Activated gamma-delta T cell (primary cell): ENCODE results near the gene FAM13B.
"Not testable (repeated sequence)": the region's sequence is repeated elsewhere in the genome, so short reads cannot be mapped to it uniquely, and the experiment has no call there.

Experiments
- DNase-seq: peaks from one replicate; lab custom pipeline; 2025; lab: John Stamatoyannopoulos, UW
- total RNA-seq, 2 donors: gene quantifications; one replicate each; lab custom pipeline; 2026; lab: John Stamatoyannopoulos, UW

FAM13B gene
- 153 reads per million in 2 donors for total RNA-seq

- peak; percentile 74 for DNase-seq
These were observed at the start of gene FAM13B for GRCh38 chr5:138032572-138033385. FAM13B (minus strand) TSS chr5:138033079; CDS start chr5:138019111, 13,968 bp downstream.

DNA sequence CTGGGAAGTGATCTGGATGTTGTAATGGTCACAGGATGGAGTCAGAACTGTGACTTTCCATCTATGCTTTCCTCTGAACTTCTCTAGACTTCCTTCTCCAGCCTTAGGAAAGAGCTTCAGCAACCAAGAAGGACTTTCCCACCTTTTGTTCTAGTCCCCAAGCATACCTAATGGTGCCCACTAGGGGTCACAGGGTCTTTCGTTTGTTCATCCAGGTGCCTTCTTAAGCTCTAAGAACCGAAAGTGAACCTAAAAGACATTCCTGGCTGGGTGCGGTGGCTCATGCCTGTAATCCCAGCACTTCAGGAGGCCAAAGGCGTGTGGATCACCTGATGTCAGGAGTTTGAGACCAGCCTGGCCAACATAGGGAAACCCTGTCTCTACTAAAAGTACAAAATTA is 49.2 kb upstream of the FAM13B start:
- no peak for DNase-seq

DNA sequence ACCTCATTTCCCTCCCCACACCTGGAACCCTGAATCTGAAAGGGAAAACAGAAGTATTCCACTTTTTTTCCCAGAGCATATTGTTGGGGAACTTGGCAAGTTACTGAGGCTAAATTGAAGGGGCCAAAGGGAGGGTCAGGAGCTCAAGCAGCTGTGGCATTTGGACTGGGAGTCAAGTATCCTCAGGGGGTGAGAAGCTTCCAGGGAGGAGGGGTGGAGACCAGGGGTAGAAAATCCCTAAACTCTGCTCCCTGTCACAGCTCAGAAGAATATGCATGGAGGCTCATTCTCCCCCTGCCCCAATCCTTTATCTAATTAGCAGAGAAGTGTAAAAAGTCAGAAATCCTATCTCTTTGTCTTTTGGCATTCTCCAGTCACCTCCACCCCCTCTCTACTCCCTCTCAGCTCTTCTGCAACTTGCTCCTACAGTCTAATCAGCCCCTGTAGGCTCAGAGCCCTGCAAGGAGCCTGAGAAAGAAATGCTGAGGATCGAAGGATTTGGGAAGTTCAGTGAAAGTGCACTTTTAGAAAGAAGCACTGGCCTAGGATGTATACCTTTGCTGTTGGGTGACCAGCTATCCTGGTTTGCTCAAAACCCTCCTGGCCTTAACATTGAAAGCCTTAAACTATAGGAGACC is 45.2 kb upstream of the FAM13B start:
- DNase-seq, result no peak

GRCh38 chr5:138077064-138077696 is 44.3 kb upstream of the FAM13B start:
- no peak for DNase-seq

DNA sequence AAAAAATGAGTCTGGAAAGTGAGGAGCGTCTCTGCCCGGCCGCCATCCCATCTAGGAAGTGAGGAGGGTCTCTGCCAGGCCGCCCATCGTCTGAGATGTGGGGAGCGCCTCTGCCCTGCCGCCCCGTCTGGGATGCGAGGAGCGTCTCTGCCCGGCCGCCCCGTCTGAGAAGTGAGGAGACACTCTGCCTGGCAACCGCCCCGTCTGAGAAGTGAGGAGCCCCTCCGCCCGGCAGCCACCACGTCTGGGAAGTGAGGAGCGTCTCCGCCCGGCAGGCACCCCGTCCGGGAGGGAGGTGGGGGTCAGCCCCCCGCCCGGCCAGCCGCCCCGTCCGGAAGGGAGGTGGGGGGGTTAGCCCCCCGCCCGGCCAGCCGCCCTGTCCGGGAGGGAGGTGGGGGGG is 37.1 kb upstream of the FAM13B start:
- not testable (repeated sequence) for DNase-seq

DNA sequence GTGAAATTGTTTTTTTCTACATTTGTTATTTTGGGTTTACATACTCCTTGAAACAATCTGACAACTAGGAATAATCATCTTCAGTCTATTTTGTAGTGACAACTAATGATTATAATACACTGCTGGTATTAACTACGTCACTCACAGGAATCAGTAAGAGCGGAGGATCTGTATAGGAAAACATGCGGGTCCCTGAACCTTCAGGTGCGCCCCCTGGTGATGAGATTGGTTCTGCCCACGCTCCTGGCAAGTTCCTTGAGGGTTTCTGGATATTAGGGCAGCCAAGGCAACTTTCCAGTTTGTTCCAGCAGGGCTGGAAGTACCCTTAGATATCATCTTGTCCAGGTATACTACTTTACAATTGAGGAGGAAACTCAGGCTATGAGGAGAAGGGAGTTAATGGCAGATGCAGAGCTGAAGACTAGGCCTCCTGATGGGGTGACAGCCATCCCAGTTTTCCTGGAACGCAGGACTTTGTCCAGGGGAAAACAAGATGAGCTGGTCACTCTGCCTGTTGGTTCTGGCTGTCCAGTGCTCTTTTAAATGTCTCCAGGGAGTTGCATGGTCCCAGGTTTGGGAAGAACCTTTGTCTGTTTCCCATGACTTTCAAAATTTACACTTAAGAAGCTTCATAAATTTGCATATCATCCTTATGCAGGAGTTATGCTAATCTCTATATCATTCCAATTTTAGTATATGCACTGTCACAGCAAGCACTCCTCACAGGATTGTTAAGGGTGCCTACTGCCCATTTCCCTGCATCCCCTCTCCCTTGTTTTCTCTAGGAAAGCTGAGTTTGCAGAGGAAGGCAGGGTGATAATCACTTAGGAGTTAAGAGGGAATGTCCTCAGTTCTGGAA is 36.1 kb upstream of the FAM13B start:
- DNase-seq, result no peak

DNA sequence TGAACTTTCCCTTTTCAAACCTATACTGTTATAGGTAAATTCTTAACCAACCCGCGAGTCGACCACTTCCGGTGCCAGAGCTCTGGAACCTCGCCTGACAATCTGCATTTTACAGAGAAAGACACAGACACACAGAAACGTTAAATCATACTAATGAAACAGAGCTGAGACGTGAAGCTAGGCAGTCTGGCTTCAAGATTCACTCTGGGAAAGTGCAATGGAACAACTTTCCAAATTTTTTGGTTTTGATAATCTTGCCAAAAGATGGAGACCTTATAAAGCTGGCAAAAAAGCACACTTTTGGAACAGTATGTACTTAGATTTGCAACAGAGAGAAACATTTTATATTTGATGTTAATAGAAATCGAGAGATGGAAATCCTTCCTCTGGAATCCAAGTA is 35.1 kb upstream of the FAM13B start:
- no peak for DNase-seq

DNA sequence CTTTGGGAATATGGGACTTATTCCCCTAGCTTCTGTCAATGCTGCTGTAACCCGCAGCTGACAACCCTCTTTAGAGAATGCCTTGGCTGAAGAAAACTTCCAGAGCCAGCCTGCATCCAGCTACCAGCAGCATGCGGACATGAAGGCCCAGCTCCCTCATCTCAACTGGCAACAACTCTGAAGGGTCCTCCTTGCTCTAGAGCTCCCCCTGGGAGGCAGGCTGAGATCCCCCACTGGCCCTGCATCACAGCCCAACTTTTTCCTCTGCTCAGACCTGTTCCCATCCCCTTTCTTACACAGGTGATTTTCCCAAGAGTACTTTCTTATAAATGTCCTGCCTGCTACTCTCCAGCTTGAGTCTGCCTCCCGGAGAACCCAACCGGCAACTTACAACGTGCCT is 32.2 kb upstream of the FAM13B start:
- no peak for DNase-seq

DNA sequence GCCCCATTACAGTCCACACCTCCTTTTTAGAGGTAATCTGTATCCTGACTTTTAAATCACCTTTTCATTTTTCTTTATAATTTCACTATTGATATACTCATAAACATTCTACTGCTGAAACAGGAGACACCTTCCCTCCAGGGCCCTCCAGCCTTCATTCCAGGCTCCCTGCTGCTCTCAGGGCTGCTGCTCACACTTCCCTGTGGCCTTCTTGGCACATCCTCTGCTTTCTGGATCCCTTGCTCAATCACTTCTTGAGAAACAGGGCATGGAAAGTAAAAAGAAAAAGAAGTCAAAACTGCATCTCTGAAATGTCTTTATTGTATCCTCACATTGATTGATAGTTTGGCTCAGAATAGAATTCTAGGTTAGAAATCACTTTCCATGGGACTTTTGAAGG is 31.6 kb upstream of the FAM13B start:
- DNase-seq, result no peak

DNA sequence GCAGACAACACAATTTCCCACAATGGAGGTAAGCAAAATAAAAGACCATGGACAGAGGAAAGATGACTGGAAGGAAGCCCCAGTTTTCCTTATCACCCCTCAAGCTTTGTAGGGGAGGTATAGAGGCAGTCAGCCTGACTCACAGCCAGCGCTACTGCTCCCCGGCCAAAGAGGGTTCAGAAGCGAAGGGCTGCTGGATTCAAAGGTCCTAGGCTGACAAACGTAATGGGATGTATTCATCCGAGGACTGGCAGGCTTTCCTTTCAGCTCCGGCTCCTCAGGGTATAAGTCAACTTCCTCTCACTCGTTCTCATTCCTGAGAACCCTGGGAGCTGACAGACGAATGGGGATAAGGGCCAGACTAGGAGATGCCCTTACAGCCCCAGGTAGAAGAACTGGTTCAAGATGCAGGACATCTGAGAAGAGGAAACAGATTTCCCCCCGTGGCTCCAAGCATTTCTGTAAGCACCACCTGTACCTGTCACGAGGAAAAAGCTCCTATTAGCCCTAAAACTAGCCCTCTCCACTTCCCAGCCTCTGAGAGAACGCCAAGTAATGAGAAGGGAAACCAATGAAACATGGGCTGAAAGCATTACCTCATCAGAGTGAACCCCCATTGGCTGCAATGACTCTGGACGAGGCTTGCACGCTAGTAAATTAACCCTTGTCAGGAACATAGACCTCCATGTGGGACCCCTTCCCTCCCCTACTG is 22.1 kb upstream of the FAM13B start:
- DNase-seq, result no peak

GRCh38 chr5:138054206-138054605 is 21.3 kb upstream of the FAM13B start:
- no peak for DNase-seq

- DNase-seq, result no peak
These were observed 20.7 kb upstream of the FAM13B start for GRCh38 chr5:138053554-138053953.

- DNase-seq, result not testable (repeated sequence)
These were observed 19.8 kb upstream of the FAM13B start for GRCh38 chr5:138052718-138053117.

DNA sequence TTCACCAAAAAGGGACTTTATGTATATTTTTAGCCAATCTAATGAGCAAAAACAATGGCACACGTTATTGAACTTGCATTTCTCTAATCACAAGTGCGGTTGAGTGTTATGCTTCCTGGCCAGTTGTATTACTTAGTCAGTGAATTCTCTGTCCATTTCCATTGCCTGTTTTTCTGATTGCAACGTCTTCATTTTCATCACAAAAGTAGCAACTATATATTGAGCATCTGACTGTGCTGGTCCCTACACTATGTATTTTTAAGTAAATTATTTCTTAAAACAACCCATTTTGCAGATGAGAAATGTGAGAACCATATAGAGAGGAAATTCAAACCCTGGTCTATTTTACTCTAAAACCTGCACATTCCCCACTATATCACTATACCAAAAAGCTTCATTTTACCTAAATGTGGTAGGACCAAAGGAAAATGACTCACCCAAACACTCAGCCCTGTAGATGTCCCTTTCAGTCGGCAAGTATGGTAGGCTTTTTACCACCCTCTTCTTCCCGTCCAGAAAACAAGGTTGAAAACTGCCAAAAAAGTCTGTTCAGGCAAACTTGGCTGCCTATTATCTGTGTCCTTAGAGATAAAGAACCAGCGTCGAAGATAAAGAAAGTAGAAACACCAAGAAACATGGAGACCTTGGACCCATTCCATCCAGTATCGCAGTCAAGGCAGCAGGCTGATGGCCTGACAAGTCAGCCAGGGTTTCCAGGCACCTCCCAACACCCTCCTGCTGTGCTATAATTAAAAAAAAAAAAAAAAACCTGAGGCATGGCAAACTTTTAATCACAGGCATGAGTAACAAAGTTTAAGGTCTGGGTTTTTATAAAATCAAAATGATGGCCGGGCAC is 18.8 kb upstream of the FAM13B start:
- DNase-seq, result no peak

GRCh38 chr5:138045283-138045682 is 12.4 kb upstream of the FAM13B start:
- not testable (repeated sequence) for DNase-seq

GRCh38 chr5:138038826-138039225 is 5.9 kb upstream of the FAM13B start:
- DNase-seq, result no peak

DNA sequence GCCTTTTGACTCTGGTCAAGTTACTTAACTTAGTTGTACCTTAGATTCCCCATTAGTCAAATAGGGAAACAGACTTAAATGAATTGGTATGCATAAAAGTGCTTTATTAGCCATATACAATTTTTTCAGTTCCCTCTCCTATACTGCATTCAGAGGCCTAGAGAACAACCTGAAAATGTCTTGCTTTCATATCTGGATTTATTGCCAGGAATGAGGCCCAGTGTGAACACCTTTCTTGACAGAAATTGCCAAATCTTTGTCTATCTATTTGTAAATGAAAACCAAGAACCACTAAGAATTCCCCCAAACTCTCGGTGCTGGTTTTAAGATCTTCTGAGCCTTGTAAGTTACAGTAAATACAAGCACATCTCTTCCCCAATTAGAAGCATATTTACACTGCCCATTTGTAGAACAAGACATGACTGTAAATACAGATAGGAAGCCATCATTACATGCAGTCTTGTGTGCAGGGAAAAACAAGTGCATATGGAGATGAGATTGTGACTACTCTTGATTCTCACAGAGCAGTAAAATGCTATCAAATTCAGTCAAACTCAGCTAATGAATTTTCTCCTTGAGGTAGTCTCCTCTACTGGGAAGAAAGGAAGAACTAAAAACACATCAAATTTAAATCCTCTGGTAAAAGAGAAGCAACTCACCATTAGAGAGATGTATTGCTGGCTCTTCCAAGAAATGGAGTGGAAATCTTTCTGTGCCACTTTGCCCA is 5.2 kb upstream of the FAM13B start:
- DNase-seq, result no peak

DNA sequence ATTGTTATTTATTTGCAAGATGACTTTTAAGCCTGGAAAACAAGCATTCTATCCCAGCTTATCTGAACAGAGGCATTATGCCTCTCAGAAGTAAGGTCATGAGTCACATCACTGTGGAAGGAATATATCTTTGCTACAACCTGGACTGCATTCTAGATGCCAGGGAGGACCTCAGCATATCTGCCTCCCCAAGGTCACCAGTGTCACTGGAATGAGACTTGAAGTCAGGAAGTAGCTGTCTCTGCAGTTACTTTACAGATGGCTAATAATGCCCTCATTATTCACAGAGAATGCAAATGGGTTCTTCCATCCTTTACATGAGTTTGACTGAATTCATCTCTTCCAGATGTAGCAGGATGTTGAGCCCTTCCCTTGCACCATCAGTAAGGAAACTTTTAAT is 4.4 kb upstream of the FAM13B start:
- DNase-seq, result no peak
